Measurements from ENCODE around the gene EPS8L1.
"Not testable (repeated sequence)": the region's sequence is repeated elsewhere in the genome, so short reads cannot be mapped to it uniquely, and the experiment has no call there.

The EPS8L1 gene

GRCh38 chr19:55105237-55105636, 29.6 kb downstream of the EPS8L1 start:
- Histone ChIP-seq H3K36me3 (ENCODE audit: control insufficient read depth, insufficient read depth, low read length) (peaks cover 31% of the 10 kb centered on the region), H3K27me3 (replicated peaks; ENCODE audit: control insufficient read depth, insufficient read depth, low read length, poor library complexity, severe bottlenecking) (no peaks in the 10 kb centered on the region), H3K27ac (ENCODE audit: insufficient read depth, low read length, poor library complexity, severe bottlenecking) (no peak overlapping the region), H3K9me3 (ENCODE audit: control insufficient read depth, low read length) (no peaks in the 10 kb centered on the region), H3K4me1 (ENCODE audit: control insufficient read depth, insufficient read depth, low read length, poor library complexity, severe bottlenecking) (no peaks in the 10 kb centered on the region), H3K4me3 (ENCODE audit: insufficient read depth, low read depth, low read length, poor library complexity, severe bottlenecking) (no peak overlapping the region)
- DNase-seq: no peak

- Histone ChIP-seq H3K9me3 (ENCODE audit: control insufficient read depth, low read length) (no peaks in the 10 kb centered on the region), H3K4me3 (ENCODE audit: insufficient read depth, low read depth, low read length, poor library complexity, severe bottlenecking) (no peak overlapping the region), H3K4me1 (ENCODE audit: control insufficient read depth, insufficient read depth, low read length, poor library complexity, severe bottlenecking) (no peaks in the 10 kb centered on the region), H3K27ac (ENCODE audit: insufficient read depth, low read length, poor library complexity, severe bottlenecking) (no peak overlapping the region), H3K36me3 (ENCODE audit: control insufficient read depth, insufficient read depth, low read length) (peaks cover 30% of the 10 kb centered on the region), H3K27me3 (replicated peaks; ENCODE audit: control insufficient read depth, insufficient read depth, low read length, poor library complexity, severe bottlenecking) (no peaks in the 10 kb centered on the region)
- DNase-seq: no peak
Measured at GRCh38 chr19:55106591-55106990, 30.9 kb downstream of the EPS8L1 start.

GRCh38 chr19:55107252-55107651, 31.6 kb downstream of the EPS8L1 start:
- not testable (repeated sequence) for H3K4me1 ChIP-seq (ENCODE audit: control insufficient read depth, insufficient read depth, low read length, poor library complexity, severe bottlenecking); H3K4me3 ChIP-seq (ENCODE audit: insufficient read depth, low read depth, low read length, poor library complexity, severe bottlenecking); H3K27me3 ChIP-seq (replicated peaks; ENCODE audit: control insufficient read depth, insufficient read depth, low read length, poor library complexity, severe bottlenecking); H3K27ac ChIP-seq (ENCODE audit: insufficient read depth, low read length, poor library complexity, severe bottlenecking); H3K9me3 ChIP-seq (ENCODE audit: control insufficient read depth, low read length); DNase-seq
- peaks cover 27% of the 10 kb centered on the region for H3K36me3 ChIP-seq (ENCODE audit: control insufficient read depth, insufficient read depth, low read length)

GRCh38 chr19:55109527-55110291, 34.0 kb downstream of the EPS8L1 start:
- Histone ChIP-seq H3K27ac (ENCODE audit: insufficient read depth, low read length, poor library complexity, severe bottlenecking) (no peak overlapping the region), H3K4me3 (ENCODE audit: insufficient read depth, low read depth, low read length, poor library complexity, severe bottlenecking) (no peak overlapping the region), H3K27me3 (replicated peaks; ENCODE audit: control insufficient read depth, insufficient read depth, low read length, poor library complexity, severe bottlenecking) (no peaks in the 10 kb centered on the region), H3K36me3 (ENCODE audit: control insufficient read depth, insufficient read depth, low read length) (peaks cover 29% of the 10 kb centered on the region), H3K9me3 (ENCODE audit: control insufficient read depth, low read length) (no peaks in the 10 kb centered on the region), H3K4me1 (ENCODE audit: control insufficient read depth, insufficient read depth, low read length, poor library complexity, severe bottlenecking) (no peaks in the 10 kb centered on the region)
- no peak for DNase-seq

- Histone ChIP-seq H3K9me3 (ENCODE audit: control insufficient read depth, low read length) (no peaks in the 10 kb centered on the region), H3K27ac (ENCODE audit: insufficient read depth, low read length, poor library complexity, severe bottlenecking) (no peak overlapping the region), H3K4me1 (ENCODE audit: control insufficient read depth, insufficient read depth, low read length, poor library complexity, severe bottlenecking) (peaks cover 8% of the 10 kb centered on the region), H3K4me3 (ENCODE audit: insufficient read depth, low read depth, low read length, poor library complexity, severe bottlenecking) (no peak overlapping the region), H3K27me3 (replicated peaks; ENCODE audit: control insufficient read depth, insufficient read depth, low read length, poor library complexity, severe bottlenecking) (no peaks in the 10 kb centered on the region), H3K36me3 (ENCODE audit: control insufficient read depth, insufficient read depth, low read length) (peaks cover 29% of the 10 kb centered on the region)
- DNase-seq: no peak
Measured at GRCh38 chr19:55111238-55111831, 35.7 kb downstream of the EPS8L1 start.

- no peak overlapping the region for H3K27ac ChIP-seq (ENCODE audit: insufficient read depth, low read length, poor library complexity, severe bottlenecking)
- no peaks in the 10 kb centered on the region for H3K27me3 ChIP-seq (replicated peaks; ENCODE audit: control insufficient read depth, insufficient read depth, low read length, poor library complexity, severe bottlenecking)
- no peak overlapping the region for H3K4me3 ChIP-seq (ENCODE audit: insufficient read depth, low read depth, low read length, poor library complexity, severe bottlenecking)
- H3K9me3 ChIP-seq (ENCODE audit: control insufficient read depth, low read length): no peaks in the 10 kb centered on the region
- no peak for DNase-seq
- H3K36me3 ChIP-seq (ENCODE audit: control insufficient read depth, insufficient read depth, low read length): peaks cover 29% of the 10 kb centered on the region
- peaks cover 12% of the 10 kb centered on the region for H3K4me1 ChIP-seq (ENCODE audit: control insufficient read depth, insufficient read depth, low read length, poor library complexity, severe bottlenecking)
Measured at GRCh38 chr19:55112246-55112776, 36.6 kb downstream of the EPS8L1 start.

GRCh38 chr19:55112777-55113569, 37.3 kb downstream of the EPS8L1 start:
- H3K27ac ChIP-seq (ENCODE audit: insufficient read depth, low read length, poor library complexity, severe bottlenecking): no peak overlapping the region
- H3K4me1 ChIP-seq (ENCODE audit: control insufficient read depth, insufficient read depth, low read length, poor library complexity, severe bottlenecking): peaks cover 14% of the 10 kb centered on the region
- no peaks in the 10 kb centered on the region for H3K27me3 ChIP-seq (replicated peaks; ENCODE audit: control insufficient read depth, insufficient read depth, low read length, poor library complexity, severe bottlenecking)

GRCh38 chr19:55113570-55114039, 37.9 kb downstream of the EPS8L1 start:
- H3K9me3 ChIP-seq (ENCODE audit: control insufficient read depth, low read length): no peaks in the 10 kb centered on the region
- H3K36me3 ChIP-seq (ENCODE audit: control insufficient read depth, insufficient read depth, low read length): peaks cover 29% of the 10 kb centered on the region
- no peaks in the 10 kb centered on the region for H3K27me3 ChIP-seq (replicated peaks; ENCODE audit: control insufficient read depth, insufficient read depth, low read length, poor library complexity, severe bottlenecking)
- no peak overlapping the region for H3K4me3 ChIP-seq (ENCODE audit: insufficient read depth, low read depth, low read length, poor library complexity, severe bottlenecking)
- peaks cover 20% of the 10 kb centered on the region for H3K4me1 ChIP-seq (ENCODE audit: control insufficient read depth, insufficient read depth, low read length, poor library complexity, severe bottlenecking)
- no peak for DNase-seq
- H3K27ac ChIP-seq (ENCODE audit: insufficient read depth, low read length, poor library complexity, severe bottlenecking): no peak overlapping the region

More at GRCh38 chr19:55112777-55113569, 37.3 kb downstream of the EPS8L1 start:
- Histone ChIP-seq H3K4me3 (ENCODE audit: insufficient read depth, low read depth, low read length, poor library complexity, severe bottlenecking) (no peak overlapping the region), H3K9me3 (ENCODE audit: control insufficient read depth, low read length) (no peaks in the 10 kb centered on the region), H3K36me3 (ENCODE audit: control insufficient read depth, insufficient read depth, low read length) (peaks cover 29% of the 10 kb centered on the region)
- DNase-seq: no peak

DNA sequence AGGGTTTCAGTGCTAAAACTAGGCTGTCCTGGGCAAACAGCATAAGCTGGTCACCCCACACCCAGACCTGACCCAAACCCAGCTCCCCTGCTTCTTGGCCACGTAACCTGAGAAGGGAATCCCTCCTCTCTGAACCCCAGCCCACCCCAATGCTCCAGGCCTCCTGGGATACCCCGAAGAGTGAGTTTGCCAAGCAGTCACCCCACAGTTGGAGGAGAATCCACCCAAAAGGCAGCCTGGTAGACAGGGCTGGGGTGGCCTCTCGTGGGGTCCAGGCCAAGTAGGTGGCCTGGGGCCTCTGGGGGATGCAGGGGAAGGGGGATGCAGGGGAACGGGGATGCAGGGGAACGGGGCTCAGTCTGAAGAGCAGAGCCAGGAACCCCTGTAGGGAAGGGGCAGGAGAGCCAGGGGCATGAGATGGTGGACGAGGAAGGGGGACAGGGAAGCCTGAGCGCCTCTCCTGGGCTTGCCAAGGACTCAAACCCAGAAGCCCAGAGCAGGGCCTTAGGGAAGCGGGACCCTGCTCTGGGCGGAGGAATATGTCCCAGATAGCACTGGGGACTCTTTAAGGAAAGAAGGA, 39.0 kb downstream of the EPS8L1 start:
- Histone ChIP-seq H3K9me3 (ENCODE audit: control insufficient read depth, low read length) (no peaks in the 10 kb centered on the region), H3K4me3 (ENCODE audit: insufficient read depth, low read depth, low read length, poor library complexity, severe bottlenecking) (no peak overlapping the region), H3K4me1 (ENCODE audit: control insufficient read depth, insufficient read depth, low read length, poor library complexity, severe bottlenecking) (peaks cover 22% of the 10 kb centered on the region), H3K36me3 (ENCODE audit: control insufficient read depth, insufficient read depth, low read length) (peaks cover 21% of the 10 kb centered on the region), H3K27me3 (replicated peaks; ENCODE audit: control insufficient read depth, insufficient read depth, low read length, poor library complexity, severe bottlenecking) (no peaks in the 10 kb centered on the region), H3K27ac (ENCODE audit: insufficient read depth, low read length, poor library complexity, severe bottlenecking) (no peak overlapping the region)
- no peak for DNase-seq

Measured in effector memory CD4-positive, alpha-beta T cell (primary cell).